RWPE2 (cell line): ENCODE results near the gene NOP14.

Experiments used
- ATAC-seq: fragments of 200-7000 bp; cut with Tn5 transposase; 3 replicates; pipeline ENCODE4 v1.9.1; 2021; ENCODE audit warnings: low read depth
- DNase-seq: peaks from one replicate; pipeline ENCODE4 v3.0.0-alpha.2; 2020; ENCODE audit warnings: low spot score
- H3K27ac ChIP-seq: fragments of 450-650 bp; 2 replicates; pipeline ENCODE4 v1.5.1; 2017; ENCODE audit warnings: mild to moderate bottlenecking; ENCODE audit not compliant: poor library complexity, severe bottlenecking
- H3K27me3 ChIP-seq: fragments of 250-450 bp; sonication (Bioruptor Pico); 2 replicates; pipeline ENCODE4 v1.5.1; 2021; ENCODE audit warnings: mild to moderate bottlenecking, moderate library complexity; ENCODE audit not compliant: insufficient read depth, poor library complexity, severe bottlenecking
- H3K36me3 ChIP-seq: fragments of 250-450 bp; sonication (Bioruptor Pico); 2 replicates; pipeline ENCODE4 v1.5.1; 2020; ENCODE audit warnings: low read depth, mild to moderate bottlenecking, moderate library complexity
- H3K4me1 ChIP-seq: fragments of 250-450 bp; sonication (Bioruptor Pico); 2 replicates; pipeline ENCODE4 v1.5.1; 2021; ENCODE audit warnings: mild to moderate bottlenecking, moderate library complexity; ENCODE audit not compliant: insufficient read depth, poor library complexity, severe bottlenecking
- H3K4me3 ChIP-seq: fragments of 250-450 bp; sonication (Bioruptor Pico); 2 replicates; pipeline ENCODE4 v1.5.1; 2021; ENCODE audit warnings: mild to moderate bottlenecking, moderate library complexity; ENCODE audit not compliant: severe bottlenecking
- H3K9me3 ChIP-seq: fragments of 250-450 bp; sonication (Bioruptor Pico); 2 replicates; pipeline ENCODE4 v1.5.1; 2021; ENCODE audit warnings: mild to moderate bottlenecking, moderate library complexity; ENCODE audit not compliant: severe bottlenecking
- TF ChIP-seq, protein P1 (sequence below): fragments of 450-650 bp; IDR thresholded peaks from one replicate; pipeline ENCODE4 v1.5.1; 2017; ENCODE audit warnings: mild to moderate bottlenecking, moderate library complexity; ENCODE audit not compliant: poor library complexity, severe bottlenecking

Gene NOP14

DNA sequence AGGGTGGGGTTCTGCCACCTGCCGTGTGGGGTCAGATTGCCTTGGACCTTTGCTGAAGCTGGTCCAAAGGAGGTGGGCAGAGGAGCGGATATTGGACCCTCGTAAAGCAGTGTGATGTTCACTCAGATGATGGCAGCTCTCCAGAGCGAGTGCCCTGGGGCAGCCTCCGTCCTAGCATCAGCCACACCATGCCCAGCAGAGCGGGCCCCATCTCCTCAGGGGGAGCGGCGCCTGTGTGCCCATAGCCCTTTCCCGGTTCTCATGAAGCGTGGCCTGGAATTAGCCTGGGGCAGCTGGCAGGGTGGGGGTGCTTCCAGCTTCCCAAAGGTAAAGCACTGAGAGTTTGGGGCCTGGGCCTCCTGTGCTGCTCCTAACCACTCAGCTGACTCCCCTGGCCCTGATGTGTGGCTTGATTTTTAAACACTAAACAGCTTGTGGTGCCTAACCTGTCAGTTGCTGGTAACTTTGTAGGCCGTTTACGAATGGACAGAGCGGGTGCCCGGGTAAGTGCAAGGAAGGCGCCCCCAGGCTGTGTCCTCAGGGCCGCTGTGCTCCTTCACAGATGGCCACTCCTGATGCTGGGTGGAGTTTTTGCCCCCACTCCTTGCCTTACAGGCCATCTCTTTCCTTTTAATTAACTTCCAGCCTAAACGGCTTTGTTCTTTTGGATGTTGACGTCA, 36.0 kb downstream of the NOP14 start:
- Histone ChIP-seq H3K27ac (no peak overlapping the region), H3K4me1 (peaks cover 9% of the 10 kb centered on the region), H3K9me3 (no peaks in the 10 kb centered on the region), H3K27me3 (no peaks in the 10 kb centered on the region), H3K36me3 (peaks cover 80% of the 10 kb centered on the region), H3K4me3 (no peak overlapping the region)
- ATAC-seq: no peak
- TF ChIP-seq, protein P1, sequence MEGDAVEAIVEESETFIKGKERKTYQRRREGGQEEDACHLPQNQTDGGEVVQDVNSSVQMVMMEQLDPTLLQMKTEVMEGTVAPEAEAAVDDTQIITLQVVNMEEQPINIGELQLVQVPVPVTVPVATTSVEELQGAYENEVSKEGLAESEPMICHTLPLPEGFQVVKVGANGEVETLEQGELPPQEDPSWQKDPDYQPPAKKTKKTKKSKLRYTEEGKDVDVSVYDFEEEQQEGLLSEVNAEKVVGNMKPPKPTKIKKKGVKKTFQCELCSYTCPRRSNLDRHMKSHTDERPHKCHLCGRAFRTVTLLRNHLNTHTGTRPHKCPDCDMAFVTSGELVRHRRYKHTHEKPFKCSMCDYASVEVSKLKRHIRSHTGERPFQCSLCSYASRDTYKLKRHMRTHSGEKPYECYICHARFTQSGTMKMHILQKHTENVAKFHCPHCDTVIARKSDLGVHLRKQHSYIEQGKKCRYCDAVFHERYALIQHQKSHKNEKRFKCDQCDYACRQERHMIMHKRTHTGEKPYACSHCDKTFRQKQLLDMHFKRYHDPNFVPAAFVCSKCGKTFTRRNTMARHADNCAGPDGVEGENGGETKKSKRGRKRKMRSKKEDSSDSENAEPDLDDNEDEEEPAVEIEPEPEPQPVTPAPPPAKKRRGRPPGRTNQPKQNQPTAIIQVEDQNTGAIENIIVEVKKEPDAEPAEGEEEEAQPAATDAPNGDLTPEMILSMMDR: no peak
- no peak for DNase-seq

DNA sequence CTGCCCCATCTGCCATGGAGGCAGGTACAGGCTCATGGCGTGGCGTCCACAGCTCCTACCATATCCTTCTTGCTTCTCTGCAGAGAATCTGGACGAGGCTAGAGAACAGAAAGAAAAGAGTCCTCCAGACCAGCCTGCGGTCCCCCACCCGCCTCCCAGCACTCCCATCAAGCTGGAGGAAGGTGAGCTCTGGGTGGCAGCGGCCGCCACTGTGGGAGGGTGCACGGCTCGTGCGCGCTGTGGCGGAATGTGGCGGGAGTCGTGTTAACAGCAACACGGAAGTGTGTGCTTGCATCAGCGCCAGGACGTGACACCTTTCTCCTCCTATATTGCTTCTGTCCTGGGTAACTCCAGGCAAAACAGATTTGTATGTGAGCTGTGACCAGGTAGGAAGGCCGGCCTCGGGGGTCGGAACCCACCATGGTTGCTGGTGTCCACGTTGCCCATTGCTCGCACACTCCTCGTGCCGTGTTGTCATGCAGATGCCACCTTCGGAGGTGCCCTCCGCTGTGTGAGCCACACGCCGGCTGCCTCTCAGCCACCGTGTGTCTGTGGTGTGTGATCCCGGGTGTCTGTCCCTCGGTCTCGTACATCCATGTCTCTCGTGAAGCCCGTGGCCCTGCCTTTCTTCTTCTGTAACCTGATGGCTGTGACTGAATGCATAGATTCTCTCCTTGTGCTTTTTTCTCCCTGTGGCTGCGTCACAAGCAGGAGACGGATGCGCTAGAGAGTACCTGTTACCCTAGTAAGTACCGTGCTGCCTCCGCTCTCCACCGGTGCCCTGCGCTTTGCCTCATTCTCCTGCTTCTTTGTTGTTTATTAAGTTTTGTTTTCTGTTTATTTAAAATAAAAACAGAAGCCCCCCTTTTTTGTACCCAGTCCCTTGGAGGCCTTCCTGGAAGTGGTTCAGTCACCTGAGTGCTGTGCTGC, 37.0 kb downstream of the NOP14 start:
- TF ChIP-seq, protein P1: no peak
- ATAC-seq: no peak
- no peak overlapping the region for H3K27ac ChIP-seq
- H3K27me3 ChIP-seq: no peaks in the 10 kb centered on the region
- peaks cover 72% of the 10 kb centered on the region for H3K36me3 ChIP-seq
- DNase-seq: no peak
- H3K9me3 ChIP-seq: no peaks in the 10 kb centered on the region
- no peak overlapping the region for H3K4me3 ChIP-seq
- H3K4me1 ChIP-seq: peaks cover 9% of the 10 kb centered on the region

DNA sequence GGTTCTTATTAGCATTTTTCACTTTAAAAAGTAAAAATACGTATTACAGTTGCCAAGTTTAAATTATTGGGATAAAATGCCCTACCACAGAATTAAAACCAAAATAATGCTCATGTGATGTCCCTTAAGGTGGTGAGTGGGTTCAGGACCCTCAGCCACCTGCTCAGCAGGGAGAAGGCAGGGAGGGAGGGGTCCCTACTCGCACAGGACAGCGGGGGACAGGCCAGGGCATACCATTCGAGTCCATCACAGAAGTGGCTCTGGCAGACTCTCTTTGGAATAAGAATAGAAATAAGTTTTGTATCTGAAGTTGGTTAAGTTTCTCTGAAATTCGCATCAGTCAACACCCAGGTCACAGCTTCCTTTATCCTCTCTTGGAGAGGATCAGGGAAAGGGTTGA, 37.7 kb downstream of the NOP14 start:
- peaks cover 65% of the 10 kb centered on the region for H3K36me3 ChIP-seq
- DNase-seq (no peak), ATAC-seq (no peak)
- no peaks in the 10 kb centered on the region for H3K9me3 ChIP-seq
- TF ChIP-seq, protein P1: no peak
- no peak overlapping the region for H3K4me3 ChIP-seq
- H3K27ac ChIP-seq: no peak overlapping the region
- H3K27me3 ChIP-seq: no peaks in the 10 kb centered on the region
- H3K4me1 ChIP-seq: peaks cover 9% of the 10 kb centered on the region

DNA sequence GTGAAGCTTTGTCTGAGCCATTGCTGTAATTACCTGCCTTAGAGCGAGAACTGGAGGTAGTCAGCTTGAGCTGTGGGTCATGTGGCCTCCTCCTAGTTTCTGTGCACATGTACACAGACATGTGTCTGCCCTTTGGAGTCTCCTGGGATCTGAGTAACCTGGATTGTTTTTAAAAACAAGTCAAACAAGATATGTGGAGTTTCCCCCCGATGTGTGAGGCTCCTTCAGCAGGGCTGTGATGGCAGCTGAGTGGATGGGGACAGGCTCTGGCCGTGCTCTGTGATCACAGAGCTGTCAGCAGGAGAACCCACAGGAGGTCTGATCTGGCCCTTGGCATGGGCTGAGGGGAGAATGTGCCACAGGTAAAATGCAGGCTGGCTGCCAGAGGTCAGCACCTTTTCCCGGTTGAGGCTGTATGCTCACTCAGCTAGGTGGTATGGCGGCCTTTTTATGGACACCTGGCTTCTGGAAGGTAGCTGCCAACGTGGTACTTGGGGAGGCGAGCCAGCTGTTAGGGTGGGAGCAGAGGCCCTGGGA, 38.4 kb downstream of the NOP14 start:
- ATAC-seq (no peak), DNase-seq (no peak)
- TF ChIP-seq, protein P1: no peak
- no peak overlapping the region for H3K4me3 ChIP-seq
- no peak overlapping the region for H3K27ac ChIP-seq
- no peaks in the 10 kb centered on the region for H3K9me3 ChIP-seq
- peaks cover 9% of the 10 kb centered on the region for H3K4me1 ChIP-seq
- peaks cover 58% of the 10 kb centered on the region for H3K36me3 ChIP-seq
- no peaks in the 10 kb centered on the region for H3K27me3 ChIP-seq
